Measurements from ENCODE around the gene CACFD1. TPM values are rescaled to one million over a fixed set of nuclear protein-coding genes. Genes with fewer than 3 reads are reported as not detected.

CACFD1 gene
- total and polyA plus RNA-seq, 2 donors (not counting 3 experiments of a cell fraction or from before 2014, with no cell fraction given), result 9.7 to 11.5 TPM

DNA sequence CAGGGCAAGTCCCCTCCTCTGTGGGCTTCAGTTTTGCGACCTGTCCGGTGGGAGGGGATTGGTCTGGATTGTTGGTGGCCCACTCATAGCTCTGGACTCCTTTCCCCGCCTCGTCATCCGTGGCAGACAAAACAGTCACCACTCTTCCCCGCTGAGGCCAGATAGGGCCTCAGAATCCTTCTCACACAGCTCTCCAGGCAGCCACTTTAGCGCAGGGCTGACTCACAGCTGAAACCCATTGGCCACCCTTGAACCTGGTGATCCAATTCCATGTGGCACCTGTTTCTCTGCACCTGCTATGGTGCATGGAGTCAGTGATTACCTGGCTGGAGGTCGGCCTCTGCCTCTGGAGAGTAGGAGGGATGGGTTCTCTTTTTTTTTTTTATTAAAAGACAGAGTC lies 15.8 kb upstream of the CACFD1 start:
- intact Hi-C loops (cut with micrococcal nuclease) (no loop called here), dilution Hi-C loops (cut with MboI; ENCODE audit: extremely low pct_ligation_motif_present, low sequenced_read_pairs) (no loop called here)
- no peak for FAIRE-seq
- DNase-seq (ENCODE audit: low read depth, low spot score), result no peak
- no peak overlapping the region for H3K27ac ChIP-seq (ENCODE audit: insufficient read depth, low read depth, low read length)
- H4K20me1 ChIP-seq (replicated peaks; ENCODE audit: control insufficient read depth, extremely low read depth, insufficient read depth, low read length), result no peaks in the 10 kb centered on the region
- no peaks in the 10 kb centered on the region for H3K27me3 ChIP-seq (ENCODE audit: control insufficient read depth in 2 of 2, insufficient read depth in 2 of 2, low read length in 2 of 2)
- H3K9me1 ChIP-seq (replicated peaks; ENCODE audit: control insufficient read depth, extremely low read depth, insufficient read depth, low read length), result no peaks in the 10 kb centered on the region
- H3K36me3 ChIP-seq (ENCODE audit: control insufficient read depth in 2 of 2, extremely low read depth in 1 of 2, insufficient read depth in 2 of 2, low read length in 2 of 2), result no peaks in the 10 kb centered on the region
- no peaks in the 10 kb centered on the region for H3K4me1 ChIP-seq (ENCODE audit: control insufficient read depth, extremely low read depth, insufficient read depth, low read length)
- no peak overlapping the region for H2AFZ ChIP-seq (ENCODE audit: low read depth, low read length)
- H3K4me2 ChIP-seq (ENCODE audit: insufficient read depth, low read length), result no peak overlapping the region
- ChIA-PET CTCF (interaction anchor here (1.5 kb wide), 1 partner anchor 10 kb away, joined by 4 read pairs; no protein-coding TSS in a partner anchor), POLR2A (no interaction called here)
- no TSS peak for BruUV-seq (replicated peaks)
- no peak overlapping the region for H3K9ac ChIP-seq (replicated peaks; ENCODE audit: extremely low read depth, insufficient read depth, low read length)
- no peak overlapping the region for H3K4me3 ChIP-seq (replicated peaks in 1 of 3; ENCODE audit: insufficient read depth in 1 of 3, low read depth in 1 of 3, low read length in 3 of 3)
- TF ChIP-seq CTCF (IDR thresholded peaks at IDR 0.05; ENCODE audit: extremely low read depth in 1 of 2, insufficient read depth in 1 of 2, low read depth in 1 of 2, low read length in 2 of 2), result no peak
- TF ChIP-seq POLR2A (IDR thresholded peaks at IDR 0.05; ENCODE audit: low read depth, low read length), result no peak
- no peak for TF ChIP-seq FOS (IDR thresholded peaks at IDR 0.05; ENCODE audit: borderline replicate concordance, insufficient read depth, low read length)
- no peak for TF ChIP-seq MYC (IDR thresholded peaks at IDR 0.05; ENCODE audit: low read depth, low read length)
- TF ChIP-seq EZH2 (IDR thresholded peaks at IDR 0.05; ENCODE audit: borderline replicate concordance, low read depth, low read length, severe bottlenecking), result no peak
- TF ChIP-seq GATA2 (IDR thresholded peaks at IDR 0.05; ENCODE audit: insufficient read depth, insufficient read length, low read depth, low read length), result no peak
- no peak for TF ChIP-seq MAX (IDR thresholded peaks at IDR 0.05; ENCODE audit: insufficient read depth, insufficient read length)
- no peak for TF ChIP-seq JUN (IDR thresholded peaks at IDR 0.05; ENCODE audit: borderline replicate concordance, insufficient read depth, insufficient read length, low read depth)
- TF ChIP-seq POLR2AphosphoS5 (IDR thresholded peaks at IDR 0.05; ENCODE audit: insufficient read depth, low read depth, low read length), result no peak
- H3K79me2 ChIP-seq (ENCODE audit: control insufficient read depth, insufficient read depth, low read length), result no peaks in the 10 kb centered on the region
- no peaks in the 10 kb centered on the region for H3K9me3 ChIP-seq (replicated peaks; ENCODE audit: control insufficient read depth, insufficient read depth, low read length)

All from endothelial cell of umbilical vein (primary cell).